ENCODE measurements around the gene MTF1. TPM values are rescaled to one million over a fixed set of nuclear protein-coding genes. Genes with fewer than 3 reads are reported as not detected.

The MTF1 gene
- total RNA-seq, 2 donors from 2014 or later, result 4.5 to 8.8 TPM

- Histone ChIP-seq H3K4me1 (replicated peaks) (no peaks in the 10 kb centered on the region), H3K27ac (no peak overlapping the region), H3K27me3 (replicated peaks; ENCODE audit: insufficient read depth) (no peaks in the 10 kb centered on the region), H3K9me3 (no peaks in the 10 kb centered on the region), H3K4me3 (no peak overlapping the region), H3K36me3 (peaks cover 0 to 8% of the 10 kb centered on the region in 2 donors)
- no peak for DNase-seq (ENCODE audit: low spot score)
- 93% methylated on average over 9 of the region's 9 CpGs for WGBS
- intact Hi-C loops (cut with DNase I), result no loop called here
- no peak for TF ChIP-seq CTCF (IDR thresholded peaks at IDR 0.05)
- no peak for TF ChIP-seq POLR2AphosphoS5 (IDR thresholded peaks at IDR 0.05)
- TF ChIP-seq POLR2A (IDR thresholded peaks at IDR 0.05), result no peak
Measured at GRCh38 chr1:37822906-37823815, 36.2 kb downstream of the MTF1 start.

GRCh38 chr1:37821481-37821880, 37.9 kb downstream of the MTF1 start:
- 92% methylated on average over 2 of the region's 2 CpGs for WGBS
- TF ChIP-seq POLR2AphosphoS5 (IDR thresholded peaks at IDR 0.05) (no peak), POLR2A (IDR thresholded peaks at IDR 0.05) (no peak), CTCF (IDR thresholded peaks at IDR 0.05) (no peak)
- H3K4me3 ChIP-seq, result no peak overlapping the region
- no peaks in the 10 kb centered on the region for H3K9me3 ChIP-seq
- no peak for DNase-seq (ENCODE audit: low spot score)
- H3K27me3 ChIP-seq (replicated peaks; ENCODE audit: insufficient read depth), result no peaks in the 10 kb centered on the region
- no peak overlapping the region for H3K27ac ChIP-seq
- H3K4me1 ChIP-seq (replicated peaks), result no peaks in the 10 kb centered on the region
- peaks cover 0 to 8% of the 10 kb centered on the region in 2 donors for H3K36me3 ChIP-seq
- intact Hi-C loops (cut with DNase I), result no loop called here

- intact Hi-C loops (cut with DNase I), result no loop called here
- H3K27me3 ChIP-seq (replicated peaks; ENCODE audit: insufficient read depth), result no peaks in the 10 kb centered on the region
- peaks cover 0 to 6% of the 10 kb centered on the region in 2 donors for H3K36me3 ChIP-seq
- H3K9me3 ChIP-seq, result no peaks in the 10 kb centered on the region
- no peaks in the 10 kb centered on the region for H3K4me1 ChIP-seq (replicated peaks)
- TF ChIP-seq POLR2A (IDR thresholded peaks at IDR 0.05), result no peak
- no peak for TF ChIP-seq POLR2AphosphoS5 (IDR thresholded peaks at IDR 0.05)
- TF ChIP-seq CTCF (IDR thresholded peaks at IDR 0.05), result no peak
- 31% methylated on average over 2 of the region's 2 CpGs for WGBS
- H3K27ac ChIP-seq, result no peak overlapping the region
- no peak overlapping the region for H3K4me3 ChIP-seq
- no peak for DNase-seq (ENCODE audit: low spot score)
Measured at GRCh38 chr1:37817481-37817880, 41.9 kb downstream of the MTF1 start.

GRCh38 chr1:37814252-37814651, 45.1 kb downstream of the MTF1 start:
- no peak overlapping the region for H3K4me3 ChIP-seq
- H3K36me3 ChIP-seq, result no peaks in the 10 kb centered on the region
- no peak for TF ChIP-seq POLR2A (IDR thresholded peaks at IDR 0.05)
- no peak for TF ChIP-seq CTCF (IDR thresholded peaks at IDR 0.05)
- no peak for TF ChIP-seq POLR2AphosphoS5 (IDR thresholded peaks at IDR 0.05)
- DNase-seq (ENCODE audit: low spot score), result no peak
- no peaks in the 10 kb centered on the region for H3K9me3 ChIP-seq
- intact Hi-C loops (cut with DNase I), result no loop called here
- H3K27me3 ChIP-seq (replicated peaks; ENCODE audit: insufficient read depth), result no peaks in the 10 kb centered on the region
- WGBS, result 86% methylated on average over 7 of the region's 7 CpGs
- H3K27ac ChIP-seq, result no peak overlapping the region
- peaks cover 2% of the 10 kb centered on the region for H3K4me1 ChIP-seq (replicated peaks)

Data from prostate gland (tissue), 2 donors.